A549 (cell line): ENCODE results near the gene CD200R1. TPM values are rescaled to one million over a fixed set of nuclear protein-coding genes. Genes with fewer than 3 reads are reported as not detected.
A peak's percentile ranks its signal among the peaks of the same experiment; 100 is the strongest.

Experiments
- ATAC-seq, 2 experiments: fragments of 200-7000 bp in 1 of 2; fragments of >200 bp in 1 of 2; cut with Nextera tagmentation in 1 of 2; cut with Tn5 transposase in 1 of 2; 3 replicates each; pipeline versions ENCODE4 v1.8.0 to v1.9.1; 2018 to 2020; ENCODE audit warnings: mild to moderate bottlenecking in 1 of 2, moderate library complexity in 1 of 2
- CTCF ChIA-PET: fragments of 300-600 bp; sonication (Branson Sonifier 250); formaldehyde crosslinking; extraction: SDS; loops from one replicate; lab custom pipeline; 2021; ENCODE audit warnings: antibody characterized with exemption, inconsistent platforms; lab: Yijun Ruan, JAX
- POLR2A ChIA-PET: fragments of 350-600 bp; formaldehyde crosslinking; extraction: SDS; loops from one replicate; lab custom pipeline; 2021; ENCODE audit warnings: antibody characterized with exemption, inconsistent platforms; lab: Yijun Ruan, JAX
- DNase-seq, 2 experiments: peaks; one replicate each; pipeline versions ENCODE4 v3.0.0 to v3.0.0-alpha.2; 2011 to 2016; ENCODE audit warnings: low read depth in 1 of 2, low spot score in 1 of 2
- FAIRE-seq: peaks from 2 replicates; lab custom pipeline; 2011; peaks lifted over from hg19 to GRCh38; lab: Jason Lieb, UNC
- H3K27ac ChIP-seq, 2 experiments: fragments of >200 bp; sonication (Bioruptor Twin); formaldehyde crosslinking; 3 replicates each; pipeline ENCODE4 v1.5.1; 2016 to 2017
- H3K4me1 ChIP-seq: fragments of >200 bp; sonication (Bioruptor Twin); formaldehyde crosslinking; 3 replicates; pipeline ENCODE4 v1.6.1; 2016
- H3K4me2 ChIP-seq: fragments of >200 bp; sonication (Bioruptor Twin); formaldehyde crosslinking; 3 replicates; pipeline ENCODE4 v1.6.1; 2016
- H3K4me3 ChIP-seq: fragments of >200 bp; sonication (Bioruptor Twin); formaldehyde crosslinking; 3 replicates; pipeline ENCODE4 v1.5.1; 2016
- H3K9me3 ChIP-seq: fragments of >200 bp; sonication (Bioruptor Twin); formaldehyde crosslinking; 3 replicates; pipeline ENCODE4 v1.6.1; 2016
- BHLHE40 ChIP-seq: IDR thresholded peaks from 2 replicates; pipeline ENCODE4 v1.6.1; 2012; ENCODE audit warnings: low read depth, low read length, inconsistent platforms
- CBX2 ChIP-seq: fragments of 200-600 bp; sonication (generic); IDR thresholded peaks from 2 replicates; pipeline ENCODE4 v1.6.1; 2016; ENCODE audit warnings: low read depth, mild to moderate bottlenecking, borderline replicate concordance
- CEBPB ChIP-seq, 2 experiments: fragments of >200 bp in 1 of 2; sonication (Bioruptor Twin) in 1 of 2; formaldehyde crosslinking in 1 of 2; IDR thresholded peaks; 2 replicates each; pipeline ENCODE4 v1.6.1; 2012 to 2016
- E2F6 ChIP-seq: IDR thresholded peaks from 2 replicates; pipeline ENCODE4 v1.6.1; 2012; ENCODE audit warnings: low read depth, borderline replicate concordance
- EHMT2 ChIP-seq: fragments of 200-600 bp; sonication (generic); IDR thresholded peaks from 2 replicates; pipeline ENCODE4 v1.6.1; 2016; ENCODE audit warnings: antibody characterized with exemption, low read depth, mild to moderate bottlenecking, moderate library complexity
- ESRRA ChIP-seq: fragments of 150-350 bp; IDR thresholded peaks from 2 replicates; pipeline ENCODE4 v1.6.1; 2014; ENCODE audit warnings: mild to moderate bottlenecking, low read length, borderline replicate concordance
- FOXS1 ChIP-seq: fragments of 250-450 bp; sonication (Bioruptor Pico); IDR thresholded peaks from 2 replicates; pipeline ENCODE4 v1.5.0; 2020; ENCODE audit warnings: mild to moderate bottlenecking, moderate library complexity
- HOXB13 ChIP-seq: fragments of 250-450 bp; sonication (Bioruptor Pico); IDR thresholded peaks from 2 replicates; pipeline ENCODE4 v1.5.0; 2020; ENCODE audit warnings: low read depth, mild to moderate bottlenecking, moderate library complexity
- HOXB5 ChIP-seq: fragments of 250-450 bp; sonication (Bioruptor Pico); IDR thresholded peaks from 2 replicates; pipeline ENCODE4 v1.5.0; 2020; ENCODE audit warnings: mild to moderate bottlenecking, moderate library complexity
- JUN ChIP-seq, 2 experiments: fragments of >200 bp; sonication (Bioruptor Twin); formaldehyde crosslinking; IDR thresholded peaks; 2 replicates in 1 of 2; 3 replicates in 1 of 2; pipeline ENCODE4 v1.6.1; 2016 to 2017
- JUNB ChIP-seq: fragments of >200 bp; sonication (Bioruptor Twin); formaldehyde crosslinking; IDR thresholded peaks from 2 replicates; pipeline ENCODE4 v1.6.1; 2016
- MYC ChIP-seq: IDR thresholded peaks from 2 replicates; pipeline ENCODE4 v1.6.1; 2012; ENCODE audit warnings: mild to moderate bottlenecking, inconsistent platforms, low read length, improper control_type of control experiment, borderline replicate concordance
- NPAS2 ChIP-seq: fragments of 250-450 bp; sonication (Bioruptor Pico); IDR thresholded peaks from 2 replicates; pipeline ENCODE4 v1.8.0; 2022; ENCODE audit warnings: mild to moderate bottlenecking, moderate library complexity, borderline replicate concordance
- PHF8 ChIP-seq: fragments of 200-600 bp; sonication (generic); IDR thresholded peaks from 2 replicates; pipeline ENCODE4 v1.6.1; 2016; ENCODE audit warnings: low read depth, mild to moderate bottlenecking, antibody characterized with exemption, moderate library complexity, borderline replicate concordance
- POLR2A ChIP-seq: IDR thresholded peaks from 2 replicates; pipeline ENCODE4 v1.6.1; 2012; ENCODE audit warnings: mild to moderate bottlenecking, low read length
- RAD21 ChIP-seq, 2 experiments: fragments of >200 bp in 1 of 2; sonication (Bioruptor Twin) in 1 of 2; formaldehyde crosslinking in 1 of 2; IDR thresholded peaks in 1 of 2; conservative IDR thresholded peaks in 1 of 2; 2 replicates in 1 of 2; 3 replicates in 1 of 2; pipeline ENCODE4 v1.6.1; 2012 to 2018; ENCODE audit warnings: inconsistent platforms in 1 of 2
- RARB ChIP-seq: fragments of 250-450 bp; sonication (Bioruptor Pico); IDR thresholded peaks from 2 replicates; pipeline ENCODE4 v1.8.0; 2021; ENCODE audit warnings: mild to moderate bottlenecking, moderate library complexity
- RFX5 ChIP-seq: fragments of 450-650 bp; IDR thresholded peaks from 2 replicates; pipeline ENCODE4 v1.7.1; 2014; ENCODE audit warnings: antibody characterized with exemption, mild to moderate bottlenecking, moderate library complexity
- SMC3 ChIP-seq: fragments of >200 bp; sonication (Bioruptor Twin); formaldehyde crosslinking; IDR thresholded peaks from 3 replicates; pipeline ENCODE4 v1.6.1; 2018; ENCODE audit warnings: inconsistent platforms
- TFCP2L1 ChIP-seq: fragments of 250-450 bp; sonication (Bioruptor Pico); IDR thresholded peaks from 2 replicates; pipeline ENCODE4 v1.5.0; 2021; ENCODE audit warnings: mild to moderate bottlenecking
- USF2 ChIP-seq: fragments of 450-650 bp; IDR thresholded peaks from 2 replicates; pipeline ENCODE4 v1.6.1; 2014; ENCODE audit warnings: antibody characterized with exemption
- ZFP36 ChIP-seq: fragments of 450-650 bp; IDR thresholded peaks from 2 replicates; pipeline ENCODE4 v1.6.1; 2014; ENCODE audit warnings: borderline replicate concordance; ENCODE audit not compliant: partially characterized antibody
- ZNF302 ChIP-seq: fragments of 250-450 bp; sonication (Bioruptor Pico); IDR thresholded peaks from 2 replicates; pipeline ENCODE4 v1.9.0; 2021; ENCODE audit warnings: inconsistent platforms, mild to moderate bottlenecking, moderate library complexity
- ZSCAN20 ChIP-seq: fragments of 250-450 bp; sonication (Bioruptor Pico); IDR thresholded peaks from 2 replicates; pipeline ENCODE4 v1.8.0; 2022; ENCODE audit warnings: mild to moderate bottlenecking, moderate library complexity
- WGBS: methylation state at CpG from one replicate; pipeline ENCODE4 v1.1.6; 2017; ENCODE audit errors: missing lambda C conversion rate; 5-methylcytosine and 5-hydroxymethylcytosine counted together
- polyA plus RNA-seq, 4 experiments: library from polyadenylated mRNA; depleted of rRNA in 3 of 4; stranded (reverse); fragments of >200 nt; fragmentation: RNase III in 1 of 4; extraction: RNeasy Plus Mini Kit Qiagen cat#74134 plus additional on column Dnase treatment in 1 of 4; gene quantifications; 2 replicates in 3 of 4; 3 replicates in 1 of 4; pipeline ENCODE4 v1.2.3, GENCODE V29; 2011 to 2017

CD200R1 gene
- polyA plus RNA-seq, 2 of the 4 experiments (the other 2 are of a cell fraction), result 0.08 to 0.12 TPM

- POLR2A ChIA-PET, result no interaction called here
- no peaks in the 10 kb centered on the region for H3K4me1 ChIP-seq
- no peak for TF ChIP-seq CEBPB (IDR thresholded peaks at IDR 0.05)
- no peak for TF ChIP-seq RARB (CRISPR knock-in tag)
- TF ChIP-seq USF2, result no peak
- TF ChIP-seq RFX5, result no peak
- peak; percentile 77 for TF ChIP-seq ZFP36
- no peak for TF ChIP-seq SMC3
- no peak for TF ChIP-seq ESRRA
- H3K4me3 ChIP-seq, result no peak overlapping the region
- FAIRE-seq, result no peak
- no peak overlapping the region for H3K4me2 ChIP-seq
- no peak for ATAC-seq
- H3K9me3 ChIP-seq, result 0 out of 3 replicates have a peak, but pooled peaks cover 11% of the 10 kb centered on the region
- DNase-seq, result no peak
- CTCF ChIA-PET, result no interaction called here
- no peak overlapping the region for H3K27ac ChIP-seq
Observed at GRCh38 chr3:112963683-112964082, 11.2 kb downstream of the CD200R1 start.

- TF ChIP-seq RAD21 (conservative IDR thresholded peaks at IDR 0.05 in 1 of 2, IDR thresholded peaks at IDR 0.05 in 1 of 2) (no peak), FOXS1 (no peak), CEBPB (IDR thresholded peaks at IDR 0.05) (no peak), HOXB5 (CRISPR knock-in tag) (no peak), JUN (IDR thresholded peaks at IDR 0.05) (no peak), E2F6 (no peak), NPAS2 (no peak), EHMT2 (no peak), MYC (no peak), BHLHE40 (no peak), ZSCAN20 (CRISPR knock-in tag) (no peak), POLR2A (no peak), TFCP2L1 (CRISPR knock-in tag) (no peak), CBX2 (no peak), PHF8 (no peak), HOXB13 (CRISPR knock-in tag) (no peak), ESRRA (no peak), ZNF302 (CRISPR knock-in tag) (no peak)
- ATAC-seq (no peak), DNase-seq (no peak), FAIRE-seq (no peak)
- WGBS, result 74% methylated on average over 6 of the region's 6 CpGs
- CTCF ChIA-PET, result no interaction called here
- Histone ChIP-seq H3K4me2 (no peak overlapping the region), H3K4me1 (no peaks in the 10 kb centered on the region), H3K27ac (no peak overlapping the region), H3K9me3 (0 out of 3 replicates have a peak, but pooled peaks cover 11% of the 10 kb centered on the region), H3K4me3 (no peak overlapping the region)
- POLR2A ChIA-PET, result no interaction called here
Observed at GRCh38 chr3:112958811-112959560, 15.9 kb downstream of the CD200R1 start.

GRCh38 chr3:112956351-112956750, 18.6 kb downstream of the CD200R1 start:
- H3K27ac ChIP-seq, result no peak overlapping the region
- CTCF ChIA-PET, result no interaction called here
- POLR2A ChIA-PET, result no interaction called here
- no peak for TF ChIP-seq JUNB
- DNase-seq (no peak), ATAC-seq (no peak), FAIRE-seq (peak; percentile 39)
- no peaks in the 10 kb centered on the region for H3K9me3 ChIP-seq
- no peaks in the 10 kb centered on the region for H3K4me1 ChIP-seq
- no peak overlapping the region for H3K4me2 ChIP-seq
- H3K4me3 ChIP-seq, result no peak overlapping the region
